ENCODE results near the gene RNU2-1.
A peak's percentile ranks its signal among the peaks of the same experiment; 100 is the strongest.
"Not testable (repeated sequence)": the region's sequence is repeated elsewhere in the genome, so short reads cannot be mapped to it uniquely, and the experiment has no call there.

The RNU2-1 gene

GRCh38 chr17:43233877-43234276 lies at the start of gene RNU2-1:
TSS of gene RNU2-1 (minus strand) at chr17:43233977.
- not testable (repeated sequence) for DNase-seq

DNA sequence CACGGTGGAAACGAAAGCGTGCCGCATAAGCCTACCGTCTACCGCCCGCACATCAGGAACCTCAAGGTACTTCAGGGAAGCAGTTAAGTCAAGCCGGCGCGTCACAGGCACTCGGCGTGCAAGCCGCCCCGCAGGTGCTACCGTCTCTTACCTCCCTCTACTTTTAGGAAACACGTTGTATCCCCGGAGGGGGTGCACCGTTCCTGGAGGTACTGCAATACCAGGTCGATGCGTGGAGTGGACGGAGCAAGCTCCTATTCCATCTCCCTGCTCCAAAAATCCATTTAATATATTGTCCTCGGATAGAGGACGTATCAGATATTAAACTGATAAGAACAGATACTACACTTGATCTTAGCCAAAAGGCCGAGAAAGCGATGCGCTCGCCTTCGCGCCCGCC lies 39.1 kb upstream of the RNU2-1 start:
- DNase-seq: not testable (repeated sequence)

GRCh38 chr17:43272483-43272882 lies 38.7 kb upstream of the RNU2-1 start:
- peak in 1 of 2 experiments; percentile 1 for DNase-seq

DNA sequence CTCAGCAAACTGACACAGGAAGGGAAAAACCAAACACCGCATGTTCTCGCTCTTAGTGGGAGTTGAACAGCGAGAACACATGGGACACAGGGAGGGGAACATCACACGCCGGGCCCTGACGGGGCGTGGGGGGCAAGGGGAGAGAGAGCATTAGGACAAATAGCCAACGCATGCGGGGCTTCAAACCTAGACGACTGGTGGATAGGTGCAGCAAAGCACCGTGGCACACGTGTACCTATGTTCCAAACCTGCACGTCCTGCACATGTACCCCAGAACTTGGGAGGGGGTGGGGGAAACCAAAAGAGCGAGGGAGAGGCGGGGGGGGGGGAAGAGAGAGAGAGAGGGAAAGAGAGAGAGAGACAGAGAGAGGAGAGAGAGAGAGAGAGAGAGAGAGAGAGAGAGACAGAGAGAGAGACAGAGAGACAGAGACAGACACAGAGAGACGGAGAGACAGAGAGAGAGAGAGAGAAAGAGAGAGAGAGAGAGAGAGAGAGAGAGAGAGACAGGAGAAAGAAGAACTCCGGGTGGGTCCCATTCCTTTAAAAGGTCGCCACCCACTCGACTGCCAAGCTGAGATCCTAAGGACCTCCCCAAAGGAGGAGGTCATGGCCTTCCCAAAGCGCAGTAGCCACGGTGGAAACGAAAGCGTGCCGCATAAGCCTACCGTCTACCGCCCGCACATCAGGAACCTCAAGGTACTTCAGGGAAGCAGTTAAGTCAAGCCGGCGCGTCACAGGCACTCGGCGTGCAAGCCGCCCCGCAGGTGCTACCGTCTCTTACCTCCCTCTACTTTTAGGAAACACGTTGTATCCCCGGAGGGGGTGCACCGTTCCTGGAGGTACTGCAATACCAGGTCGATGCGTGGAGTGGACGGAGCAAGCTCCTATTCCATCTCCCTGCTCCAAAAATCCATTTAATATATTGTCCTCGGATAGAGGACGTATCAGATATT lies 37.1 kb upstream of the RNU2-1 start:
- DNase-seq: not testable (repeated sequence)

DNA sequence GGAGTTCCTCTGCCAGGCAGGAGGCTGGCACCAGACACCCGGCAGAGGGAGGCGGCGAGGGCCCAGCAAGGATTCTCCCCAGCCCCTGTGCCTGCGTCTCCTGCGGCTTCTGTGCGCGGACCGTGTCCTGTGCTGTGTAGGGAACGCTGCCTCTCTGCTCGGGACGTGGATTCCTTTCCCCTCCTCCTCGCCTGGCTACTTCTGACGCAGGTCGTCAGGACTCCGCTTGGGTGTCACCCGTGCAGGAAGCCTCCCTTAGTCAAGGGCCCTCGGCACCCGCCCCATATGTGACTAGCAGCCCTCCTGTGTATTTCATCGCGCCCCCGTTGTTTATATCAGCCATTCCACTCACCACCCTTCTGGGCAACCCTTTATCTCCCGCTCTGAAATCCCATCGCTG lies 12.7 kb upstream of the RNU2-1 start:
- DNase-seq: not testable (repeated sequence)

GRCh38 chr17:43240596-43241352 lies 7.0 kb upstream of the RNU2-1 start:
- not testable (repeated sequence) for DNase-seq

DNA sequence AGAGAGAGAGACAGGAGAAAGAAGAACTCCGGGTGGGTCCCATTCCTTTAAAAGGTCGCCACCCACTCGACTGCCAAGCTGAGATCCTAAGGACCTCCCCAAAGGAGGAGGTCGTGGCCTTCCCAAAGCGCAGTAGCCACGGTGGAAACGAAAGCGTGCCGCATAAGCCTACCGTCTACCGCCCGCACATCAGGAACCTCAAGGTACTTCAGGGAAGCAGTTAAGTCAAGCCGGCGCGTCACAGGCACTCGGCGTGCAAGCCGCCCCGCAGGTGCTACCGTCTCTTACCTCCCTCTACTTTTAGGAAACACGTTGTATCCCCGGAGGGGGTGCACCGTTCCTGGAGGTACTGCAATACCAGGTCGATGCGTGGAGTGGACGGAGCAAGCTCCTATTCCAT lies 5.8 kb upstream of the RNU2-1 start:
- not testable (repeated sequence) for DNase-seq

- not testable (repeated sequence) for DNase-seq
Measured at GRCh38 chr17:43233263-43233662, 514 bp downstream of the RNU2-1 start.

GRCh38 chr17:43232021-43232699 lies 1.6 kb downstream of the RNU2-1 start:
- DNase-seq: peak; percentile 35 to 38

GRCh38 chr17:43231205-43232020 lies 2.4 kb downstream of the RNU2-1 start:
- DNase-seq: not testable (repeated sequence)

- not testable (repeated sequence) for DNase-seq
Measured at GRCh38 chr17:43228020-43228782, 5.6 kb downstream of the RNU2-1 start, which contains the start of gene CCDC200. TSS of gene CCDC200 (minus strand) at chr17:43228623. CDS start at chr17:43228554, 69 bp downstream.

- no peak for DNase-seq
Measured at GRCh38 chr17:43226393-43226792, 7.4 kb downstream of the RNU2-1 start.

GRCh38 chr17:43224146-43224705 lies 9.6 kb downstream of the RNU2-1 start:
- no peak for DNase-seq

- DNase-seq: no peak
Measured at GRCh38 chr17:43220511-43221125, 13.2 kb downstream of the RNU2-1 start.

GRCh38 chr17:43219746-43220380 lies 13.9 kb downstream of the RNU2-1 start:
- DNase-seq: no peak

DNA sequence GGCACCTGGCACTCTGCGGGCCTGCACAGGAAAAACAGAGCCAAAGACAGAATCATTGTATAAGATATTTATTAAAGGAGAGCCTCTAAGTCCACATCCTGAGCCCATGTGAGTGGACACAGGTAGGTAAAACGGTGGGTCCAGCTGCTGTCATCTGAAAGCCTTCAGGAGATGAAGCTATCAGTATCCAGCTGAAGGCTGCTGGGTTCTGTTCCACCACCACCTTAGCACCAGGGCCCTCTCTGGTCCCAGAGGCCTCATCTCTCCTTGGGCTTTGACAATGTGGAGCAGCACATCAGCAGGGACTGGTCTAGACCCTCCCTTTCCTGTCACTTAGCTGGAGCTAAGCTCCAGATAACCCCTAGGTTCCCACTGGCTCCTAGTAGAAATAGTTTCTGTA lies 14.8 kb downstream of the RNU2-1 start:
- DNase-seq: no peak

GRCh38 chr17:43217614-43218087 lies 16.1 kb downstream of the RNU2-1 start:
- no peak for DNase-seq

- DNase-seq: no peak
Measured at GRCh38 chr17:43216762-43217613, 16.8 kb downstream of the RNU2-1 start.

DNA sequence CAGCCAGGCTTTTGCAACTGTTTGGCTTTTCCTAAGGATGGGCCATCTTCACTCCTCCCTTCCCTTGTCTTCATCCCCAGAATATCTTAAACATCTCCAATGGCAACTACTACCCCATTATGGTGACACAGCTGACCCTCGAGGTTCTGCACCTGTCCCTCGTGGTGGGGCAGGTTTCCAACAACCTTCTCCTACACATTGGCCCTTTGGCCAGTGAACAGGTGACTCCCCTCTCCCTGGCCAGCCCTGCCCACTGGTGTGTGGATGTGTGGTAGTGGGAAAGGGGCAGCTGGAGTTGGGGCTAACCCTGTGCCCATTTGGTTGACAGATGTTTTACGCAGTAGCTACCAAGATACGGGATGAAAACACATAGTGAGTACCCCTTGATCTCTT lies 17.4 kb downstream of the RNU2-1 start:
- no peak for DNase-seq

Measured in activated CD4-positive, alpha-beta T cell treated with anti-CD3 and anti-CD28 coated beads, Interleukin-2, amount 50 U/mL, for 48 hours (primary cell).